Germinal center (tissue), 1 donor: Measurements from ENCODE around the gene NR1H4.
"Not testable (repeated sequence)": the region's sequence is repeated elsewhere in the genome, so short reads cannot be mapped to it uniquely, and the experiment has no call there.

Experiments used
- DNase-seq: peaks from one replicate; pipeline ENCODE4 v3.0.0; 2012; ENCODE audit warnings: mixed read lengths, low spot score

Gene NR1H4

GRCh38 chr12:100473050-100473715 is 483 bp upstream of the NR1H4 start:
- DNase-seq: no peak

- DNase-seq: no peak
These were observed 951 bp downstream of the NR1H4 start for GRCh38 chr12:100474617-100475016.

- no peak for DNase-seq
These were observed 2.5 kb downstream of the NR1H4 start for GRCh38 chr12:100476013-100476751.

GRCh38 chr12:100481021-100481420 is 7.4 kb downstream of the NR1H4 start:
- DNase-seq: no peak

GRCh38 chr12:100484183-100484886 is 10.7 kb downstream of the NR1H4 start:
- DNase-seq: no peak

- DNase-seq: no peak
These were observed 11.3 kb downstream of the NR1H4 start for GRCh38 chr12:100484891-100485471.

GRCh38 chr12:100485983-100486382 is 12.3 kb downstream of the NR1H4 start:
- no peak for DNase-seq

- no peak for DNase-seq
These were observed 15.7 kb downstream of the NR1H4 start for GRCh38 chr12:100489251-100489820.

GRCh38 chr12:100490056-100490455 is 16.4 kb downstream of the NR1H4 start:
- DNase-seq: no peak

- DNase-seq: no peak
These were observed 17.4 kb downstream of the NR1H4 start for GRCh38 chr12:100491104-100491503.

- no peak for DNase-seq
These were observed 19.8 kb downstream of the NR1H4 start for GRCh38 chr12:100493396-100494012.

- DNase-seq: no peak
These were observed 20.4 kb downstream of the NR1H4 start for GRCh38 chr12:100494026-100494425.

- DNase-seq: no peak
These were observed 20.9 kb downstream of the NR1H4 start for GRCh38 chr12:100494538-100494937.

- no peak for DNase-seq
These were observed 23.6 kb downstream of the NR1H4 start for GRCh38 chr12:100497105-100497795.

- DNase-seq: no peak
These were observed 24.5 kb downstream of the NR1H4 start for GRCh38 chr12:100498141-100498540.

GRCh38 chr12:100499416-100499815 is 25.8 kb downstream of the NR1H4 start:
- DNase-seq: no peak

- DNase-seq: not testable (repeated sequence)
These were observed 29.1 kb downstream of the NR1H4 start for GRCh38 chr12:100502718-100503117.

GRCh38 chr12:100503228-100503628 is 29.6 kb downstream of the NR1H4 start:
- no peak for DNase-seq

- no peak for DNase-seq
These were observed 31.1 kb downstream of the NR1H4 start for GRCh38 chr12:100504804-100505203.

GRCh38 chr12:100508751-100509150 is 35.1 kb downstream of the NR1H4 start:
- no peak for DNase-seq

- no peak for DNase-seq
These were observed 39.0 kb downstream of the NR1H4 start for GRCh38 chr12:100512692-100513091.
